IMR-90 (cell line): ENCODE results near the gene PTX4. TPM values are rescaled to one million over a fixed set of nuclear protein-coding genes. Genes with fewer than 3 reads are reported as not detected.

Experiments used
- ATAC-seq: fragments of 200-7000 bp; cut with Tn5 transposase; 2 replicates; pipeline ENCODE4 v1.9.1; 2020; ENCODE audit warnings: low read depth, mild to moderate bottlenecking, moderate library complexity
- BruUV-seq: library from RNA; stranded (reverse); fragments of 400-500 nt; replicated peaks from 2 replicates; lab custom pipeline; 2021; lab: Mats Ljungman, UMichigan
- CTCF ChIA-PET: fragments of 300-600 bp; formaldehyde crosslinking; extraction: SDS; loops from one replicate; lab custom pipeline; 2021; ENCODE audit warnings: antibody characterized with exemption; lab: Yijun Ruan, JAX
- POLR2A ChIA-PET: fragments of 300-600 bp; sonication (Branson Sonifier 250); formaldehyde crosslinking; loops from one replicate; lab custom pipeline; 2022; ENCODE audit warnings: antibody characterized with exemption; ENCODE audit not compliant: unreplicated experiment; lab: Charles Lee
- DNase-seq: peaks from one replicate; pipeline ENCODE4 v3.0.0; 2013
- H2AFZ ChIP-seq: replicated peaks from 2 replicates; pipeline ENCODE3; 2013; ENCODE audit warnings: low read length, mild to moderate bottlenecking; ENCODE audit not compliant: poor library complexity
- H2AK5ac ChIP-seq: 2 replicates; pipeline ENCODE4 v1.6.1; 2013; ENCODE audit warnings: low read depth, low read length, inconsistent platforms
- H2AK9ac ChIP-seq: replicated peaks from 2 replicates; pipeline ENCODE3; 2013; ENCODE audit warnings: mild to moderate bottlenecking, low read depth, low read length, moderate library complexity; ENCODE audit not compliant: poor library complexity
- H2BK120ac ChIP-seq: 2 replicates; pipeline ENCODE4 v1.6.1; 2013; ENCODE audit warnings: low read depth, low read length, inconsistent platforms
- H2BK15ac ChIP-seq: 3 replicates; pipeline ENCODE4 v1.6.1; 2013; ENCODE audit warnings: low read depth, low read length, inconsistent platforms
- H2BK20ac ChIP-seq: 2 replicates; pipeline ENCODE4 v1.6.1; 2013; ENCODE audit warnings: low read depth, mild to moderate bottlenecking, inconsistent platforms, low read length, moderate library complexity
- H2BK5ac ChIP-seq: 2 replicates; pipeline ENCODE4 v1.6.1; 2013; ENCODE audit warnings: mild to moderate bottlenecking, low read depth, low read length, inconsistent platforms; ENCODE audit not compliant: poor library complexity, severe bottlenecking
- H3K14ac ChIP-seq: replicated peaks from 2 replicates; pipeline ENCODE4 v1.6.1; 2013; ENCODE audit warnings: low read depth, low read length, inconsistent platforms
- H3K18ac ChIP-seq: 2 replicates; pipeline ENCODE4 v1.6.1; 2013; ENCODE audit warnings: low read depth, low read length, control low read depth
- H3K23ac ChIP-seq: 2 replicates; pipeline ENCODE4 v1.6.1; 2013; ENCODE audit warnings: low read depth, low read length, inconsistent platforms
- H3K27ac ChIP-seq: 2 replicates; pipeline ENCODE4 v1.5.1; 2013; ENCODE audit warnings: mild to moderate bottlenecking, control low read depth, low read length; ENCODE audit not compliant: insufficient read depth
- H3K27me3 ChIP-seq: 2 replicates; pipeline ENCODE4 v1.6.1; 2013; ENCODE audit warnings: low read length; ENCODE audit not compliant: control insufficient read depth, insufficient read depth
- H3K36me3 ChIP-seq: 2 replicates; pipeline ENCODE4 v1.6.1; 2013; ENCODE audit warnings: low read length, mixed read lengths; ENCODE audit not compliant: control insufficient read depth, insufficient read depth
- H3K4ac ChIP-seq: 2 replicates; pipeline ENCODE4 v1.6.1; 2013; ENCODE audit warnings: low read depth, low read length, inconsistent platforms
- H3K4me1 ChIP-seq: 2 replicates; pipeline ENCODE4 v1.6.1; 2013; ENCODE audit warnings: low read length, mixed read lengths; ENCODE audit not compliant: control insufficient read depth, insufficient read depth
- H3K4me2 ChIP-seq: 2 replicates; pipeline ENCODE4 v1.6.1; 2013; ENCODE audit warnings: low read depth, mild to moderate bottlenecking, control low read depth, low read length, moderate library complexity
- H3K4me3 ChIP-seq: 2 replicates; pipeline ENCODE4 v1.5.1; 2013; ENCODE audit warnings: low read depth, mild to moderate bottlenecking, control low read depth, low read length, moderate library complexity; ENCODE audit not compliant: insufficient read depth
- H3K56ac ChIP-seq: 2 replicates; pipeline ENCODE4 v1.6.1; 2013; ENCODE audit warnings: low read length, inconsistent platforms; ENCODE audit not compliant: insufficient read depth; ENCODE audit errors: extremely low read depth
- H3K79me1 ChIP-seq, 2 experiments: 2 replicates each; pipeline ENCODE4 v1.6.1; 2013; ENCODE audit warnings: low read length in 2 of 2, inconsistent platforms in 1 of 2, low read depth in 1 of 2
- H3K9ac ChIP-seq: 2 replicates; pipeline ENCODE4 v1.6.1; 2013; ENCODE audit warnings: low read depth, low read length, control low read depth
- H3K9me1 ChIP-seq: 2 replicates; pipeline ENCODE4 v1.6.1; 2013; ENCODE audit warnings: low read length, inconsistent platforms; ENCODE audit not compliant: insufficient read depth
- H3K9me3 ChIP-seq: 2 replicates; pipeline ENCODE4 v1.6.1; 2013; ENCODE audit warnings: low read length; ENCODE audit not compliant: control insufficient read depth, insufficient read depth
- H4K20me1 ChIP-seq: 2 replicates; pipeline ENCODE4 v1.6.1; 2013; ENCODE audit warnings: low read length, inconsistent platforms; ENCODE audit not compliant: insufficient read depth
- H4K5ac ChIP-seq: 2 replicates; pipeline ENCODE4 v1.6.1; 2013; ENCODE audit warnings: mild to moderate bottlenecking, low read depth, low read length, control low read depth
- H4K8ac ChIP-seq, 2 experiments: 2 replicates each; pipeline ENCODE4 v1.6.1; 2013; ENCODE audit warnings: low read depth in 2 of 2, low read length in 2 of 2, control low read depth in 1 of 2, inconsistent platforms in 1 of 2
- H4K91ac ChIP-seq: 2 replicates; pipeline ENCODE4 v1.6.1; 2013; ENCODE audit warnings: low read depth, low read length, inconsistent platforms; ENCODE audit not compliant: insufficient read depth
- BHLHE40 ChIP-seq: fragments of 150-350 bp; IDR thresholded peaks from 2 replicates; pipeline ENCODE4 v1.6.1; 2016; ENCODE audit warnings: mild to moderate bottlenecking, low read depth, low read length
- CEBPB ChIP-seq: IDR thresholded peaks from 2 replicates; pipeline ENCODE4 v1.6.1; 2012; ENCODE audit warnings: low read depth, low read length, improper control_type of control experiment
- MXI1 ChIP-seq: IDR thresholded peaks from 2 replicates; pipeline ENCODE4 v1.6.1; 2012; ENCODE audit warnings: low read depth, mild to moderate bottlenecking, low read length, moderate library complexity, borderline replicate concordance
- NFE2L2 ChIP-seq: fragments of 150-350 bp; IDR thresholded peaks from 2 replicates; pipeline ENCODE4 v1.6.1; 2016; ENCODE audit warnings: low read depth, mild to moderate bottlenecking, low read length
- RAD21 ChIP-seq: IDR thresholded peaks from 2 replicates; pipeline ENCODE4 v1.6.1; 2012; ENCODE audit warnings: low read length, improper control_type of control experiment
- RFX5 ChIP-seq: IDR thresholded peaks from 2 replicates; pipeline ENCODE4 v1.8.0; 2012; ENCODE audit warnings: low read depth, mild to moderate bottlenecking, low read length, moderate library complexity
- SMC3 ChIP-seq: fragments of 150-350 bp; IDR thresholded peaks from 2 replicates; pipeline ENCODE4 v1.6.1; 2016; ENCODE audit warnings: low read depth, mild to moderate bottlenecking, antibody characterized with exemption, low read length, moderate library complexity
- WGBS, 2 experiments: methylation state at CpG; one replicate each; pipeline versions ENCODE4 v1.1.5 to v1.1.7; 2013; ENCODE audit warnings: missing lambda C conversion rate in 2 of 2; ENCODE audit not compliant: insufficient read length in 1 of 2; ENCODE audit errors: extremely low coverage in 2 of 2; 5-methylcytosine and 5-hydroxymethylcytosine counted together
- dilution Hi-C: fragments of 300-500 bp; cut with HindIII; formaldehyde crosslinking; loops from one replicate; pipeline ENCODE4 v1.14.3; 2018; ENCODE audit warnings: low sequenced_read_pairs; ENCODE audit not compliant: unreplicated experiment
- in situ Hi-C: fragments of 300-500 bp; cut with MboI; formaldehyde crosslinking; loops from 3 replicates; pipeline ENCODE4 v1.14.3; 2019; ENCODE audit warnings: low sequenced_read_pairs, inconsistent platforms, mixed read lengths
- intact Hi-C: fragments of 100-400 bp; cut with micrococcal nuclease; formaldehyde crosslinking; loops from 2 replicates; pipeline ENCODE4 v1.10.0; 2022
- polyA plus RNA-seq, 3 experiments: library from polyadenylated mRNA; depleted of rRNA; stranded (reverse); fragments of >200 nt; gene quantifications; 2 replicates each; pipeline ENCODE4 v1.2.3, GENCODE V29; 2012; ENCODE audit warnings: low replicate concordance in 1 of 3
- total RNA-seq: library from RNA; depleted of rRNA; stranded (reverse); fragments of >200 nt; gene quantifications from 2 replicates; pipeline ENCODE4 v1.2.3, GENCODE V29; 2012
- TF ChIP-seq, protein P1 (sequence below): conservative IDR thresholded peaks from 2 replicates; pipeline ENCODE4 v1.5.1; 2012; ENCODE audit warnings: mild to moderate bottlenecking, low read depth, low read length, improper control_type of control experiment
- TF ChIP-seq, protein P2 (sequence below): fragments of 150-350 bp; IDR thresholded peaks from 2 replicates; pipeline ENCODE4 v1.6.1; 2016; ENCODE audit warnings: low read depth, mild to moderate bottlenecking, low read length, moderate library complexity, borderline replicate concordance

The PTX4 gene
- total and polyA plus RNA-seq, 2 of the 4 experiments (the other 2 are of a cell fraction): 0.07 TPM; not detected in 1

DNA sequence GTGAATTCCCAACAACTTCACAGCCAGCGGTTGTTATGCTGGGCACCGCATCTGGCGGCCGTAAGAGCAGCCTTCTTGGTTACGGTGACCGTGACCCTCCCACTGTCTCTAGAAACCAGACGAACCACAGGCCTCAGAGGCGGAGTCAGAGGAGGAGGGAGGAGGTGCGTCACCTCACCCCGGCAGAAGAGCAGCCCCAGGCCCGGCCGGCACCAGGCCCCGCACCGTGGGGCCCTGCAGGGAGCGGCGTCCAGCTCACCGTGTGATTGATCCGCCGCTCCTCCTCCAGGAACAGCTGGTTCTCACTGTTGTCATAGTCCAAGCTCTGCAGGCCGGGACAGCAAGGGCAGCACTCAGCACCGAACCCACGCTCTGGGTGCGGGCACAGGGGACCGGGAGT, 27.6 kb downstream of the PTX4 start:
- Histone ChIP-seq H3K14ac (no peak overlapping the region), H3K79me1 (peaks cover 0 to 11% of the 10 kb centered on the region in 2 experiments; a peak in 2 of 4 replicates), H3K23ac (no peak overlapping the region), H4K20me1 (peaks cover 6% of the 10 kb centered on the region; the same call in 1 of the 2 replicates), H2BK120ac (no peak overlapping the region), H3K27ac (no peak overlapping the region), H3K4me1 (no peaks in the 10 kb centered on the region), H3K56ac (no peak overlapping the region), H3K9me3 (no peaks in the 10 kb centered on the region), H3K9me1 (no peaks in the 10 kb centered on the region), H3K4ac (no peak overlapping the region), H2BK20ac (no peak overlapping the region), H3K36me3 (peaks cover 40% of the 10 kb centered on the region), H3K27me3 (no peaks in the 10 kb centered on the region), H2AFZ (no peak overlapping the region), H3K9ac (no peak overlapping the region), H2AK9ac (no peak overlapping the region), H3K4me3 (no peak overlapping the region), H3K18ac (no peak overlapping the region), H4K8ac (no peak overlapping the region), H2BK15ac (no peak overlapping the region), H4K91ac (no peak overlapping the region), H3K4me2 (no peak overlapping the region), H4K5ac (no peak overlapping the region), H2AK5ac (no peak overlapping the region), H2BK5ac (no peak overlapping the region)
- intact Hi-C loops (no loop called here), dilution Hi-C loops (no loop called here), in situ Hi-C loops (no loop called here)
- DNase-seq (no peak), ATAC-seq (no peak)
- WGBS, 2 experiments: 87% methylated on average over 7 of the region's 24 CpGs; no CpG with 5 or more reads in 1 of the 2 experiments
- CTCF ChIA-PET: no interaction called here
- POLR2A ChIA-PET: no interaction called here
- BruUV-seq: no TSS peak
- TF ChIP-seq, protein P1, sequence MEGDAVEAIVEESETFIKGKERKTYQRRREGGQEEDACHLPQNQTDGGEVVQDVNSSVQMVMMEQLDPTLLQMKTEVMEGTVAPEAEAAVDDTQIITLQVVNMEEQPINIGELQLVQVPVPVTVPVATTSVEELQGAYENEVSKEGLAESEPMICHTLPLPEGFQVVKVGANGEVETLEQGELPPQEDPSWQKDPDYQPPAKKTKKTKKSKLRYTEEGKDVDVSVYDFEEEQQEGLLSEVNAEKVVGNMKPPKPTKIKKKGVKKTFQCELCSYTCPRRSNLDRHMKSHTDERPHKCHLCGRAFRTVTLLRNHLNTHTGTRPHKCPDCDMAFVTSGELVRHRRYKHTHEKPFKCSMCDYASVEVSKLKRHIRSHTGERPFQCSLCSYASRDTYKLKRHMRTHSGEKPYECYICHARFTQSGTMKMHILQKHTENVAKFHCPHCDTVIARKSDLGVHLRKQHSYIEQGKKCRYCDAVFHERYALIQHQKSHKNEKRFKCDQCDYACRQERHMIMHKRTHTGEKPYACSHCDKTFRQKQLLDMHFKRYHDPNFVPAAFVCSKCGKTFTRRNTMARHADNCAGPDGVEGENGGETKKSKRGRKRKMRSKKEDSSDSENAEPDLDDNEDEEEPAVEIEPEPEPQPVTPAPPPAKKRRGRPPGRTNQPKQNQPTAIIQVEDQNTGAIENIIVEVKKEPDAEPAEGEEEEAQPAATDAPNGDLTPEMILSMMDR: no peak
- TF ChIP-seq NFE2L2: no peak
- no peak for TF ChIP-seq RFX5
- TF ChIP-seq BHLHE40: no peak
- TF ChIP-seq, protein P2, sequence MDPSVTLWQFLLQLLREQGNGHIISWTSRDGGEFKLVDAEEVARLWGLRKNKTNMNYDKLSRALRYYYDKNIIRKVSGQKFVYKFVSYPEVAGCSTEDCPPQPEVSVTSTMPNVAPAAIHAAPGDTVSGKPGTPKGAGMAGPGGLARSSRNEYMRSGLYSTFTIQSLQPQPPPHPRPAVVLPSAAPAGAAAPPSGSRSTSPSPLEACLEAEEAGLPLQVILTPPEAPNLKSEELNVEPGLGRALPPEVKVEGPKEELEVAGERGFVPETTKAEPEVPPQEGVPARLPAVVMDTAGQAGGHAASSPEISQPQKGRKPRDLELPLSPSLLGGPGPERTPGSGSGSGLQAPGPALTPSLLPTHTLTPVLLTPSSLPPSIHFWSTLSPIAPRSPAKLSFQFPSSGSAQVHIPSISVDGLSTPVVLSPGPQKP: no peak
- no peak for TF ChIP-seq MXI1
- no peak for TF ChIP-seq RAD21
- TF ChIP-seq SMC3: no peak
- TF ChIP-seq CEBPB: no peak
